Measurements from ENCODE around the gene EFEMP2.

EFEMP2 gene

GRCh38 chr11:65854852-65855837 is 17.5 kb downstream of the EFEMP2 start:
- no peak for DNase-seq (ENCODE audit: low spot score)
- no peak overlapping the region for H3K27ac ChIP-seq
- no peak for TF ChIP-seq CTCF (IDR thresholded peaks at IDR 0.05)
- H3K4me3 ChIP-seq = peak overlapping the region; percentile 2

DNA sequence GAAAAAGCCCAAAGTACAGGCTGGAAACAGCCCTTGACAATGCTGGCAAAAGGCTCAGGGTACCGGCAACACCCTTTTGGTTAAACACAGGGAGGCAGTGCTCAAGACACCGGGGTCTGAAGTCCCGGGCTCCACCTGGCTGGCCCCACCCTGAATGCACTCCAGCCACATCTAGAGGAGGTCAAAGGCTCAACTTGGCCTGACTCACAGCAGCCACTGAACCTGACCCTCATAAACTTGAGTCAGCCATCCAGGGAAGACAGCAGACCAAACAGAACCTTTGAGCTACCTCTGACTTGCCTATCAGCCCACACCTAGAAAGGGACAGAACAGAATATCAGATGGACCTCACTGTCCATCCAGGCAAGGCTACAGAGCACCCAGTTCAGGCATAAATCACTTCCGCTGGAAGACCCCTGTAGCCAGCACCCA is 18.4 kb downstream of the EFEMP2 start:
- Histone ChIP-seq H3K27ac (no peak overlapping the region), H3K4me3 (no peak overlapping the region)
- TF ChIP-seq CTCF (IDR thresholded peaks at IDR 0.05) = no peak
- DNase-seq (ENCODE audit: low spot score) = no peak

GRCh38 chr11:65853246-65853979 is 19.2 kb downstream of the EFEMP2 start:
- DNase-seq (ENCODE audit: low spot score) = no peak
- no peak for TF ChIP-seq CTCF (IDR thresholded peaks at IDR 0.05)
- Histone ChIP-seq H3K27ac (no peak overlapping the region), H3K4me3 (no peak overlapping the region)

DNA sequence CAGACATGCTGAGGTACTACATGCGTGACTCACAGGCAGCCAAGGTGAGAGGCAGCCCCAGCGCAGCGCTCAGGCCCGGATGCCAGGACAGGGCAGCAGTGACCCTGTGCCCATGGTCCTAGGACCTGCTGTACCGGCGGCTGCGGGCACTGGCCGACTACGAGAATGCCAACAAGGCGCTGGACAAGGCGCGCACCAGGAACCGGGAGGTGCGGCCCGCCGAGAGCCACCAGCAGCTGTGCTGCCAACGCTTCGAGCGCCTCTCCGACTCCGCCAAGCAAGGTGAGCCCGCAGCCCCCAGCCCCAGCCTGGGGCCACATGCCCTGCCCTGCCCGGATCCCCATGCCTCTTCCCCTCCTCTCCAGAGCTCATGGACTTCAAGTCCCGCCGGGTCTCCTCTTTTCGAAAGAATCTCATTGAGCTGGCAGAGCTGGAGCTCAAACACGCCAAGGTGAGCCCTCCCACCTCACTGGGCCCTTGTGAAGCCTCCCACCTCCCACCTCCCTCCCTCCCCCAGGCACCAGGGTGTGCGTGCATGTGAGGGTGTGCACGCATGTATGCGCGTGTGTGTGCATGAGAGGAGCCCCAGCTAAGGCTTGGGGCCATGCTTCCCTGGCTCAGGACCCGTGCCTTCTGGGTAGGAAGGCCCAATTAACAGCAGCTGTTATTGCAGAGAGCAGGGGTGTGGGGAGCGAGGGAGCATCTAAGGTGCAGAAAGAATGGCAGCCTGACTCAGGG is 19.9 kb downstream of the EFEMP2 start:
- DNase-seq (ENCODE audit: low spot score) = no peak
- no peak overlapping the region for H3K4me3 ChIP-seq
- no peak overlapping the region for H3K27ac ChIP-seq
- no peak for TF ChIP-seq CTCF (IDR thresholded peaks at IDR 0.05)

GRCh38 chr11:65851811-65852507 is 20.6 kb downstream of the EFEMP2 start:
- no peak overlapping the region for H3K27ac ChIP-seq
- no peak for TF ChIP-seq CTCF (IDR thresholded peaks at IDR 0.05)
- no peak overlapping the region for H3K4me3 ChIP-seq
- DNase-seq (ENCODE audit: low spot score) = no peak

DNA sequence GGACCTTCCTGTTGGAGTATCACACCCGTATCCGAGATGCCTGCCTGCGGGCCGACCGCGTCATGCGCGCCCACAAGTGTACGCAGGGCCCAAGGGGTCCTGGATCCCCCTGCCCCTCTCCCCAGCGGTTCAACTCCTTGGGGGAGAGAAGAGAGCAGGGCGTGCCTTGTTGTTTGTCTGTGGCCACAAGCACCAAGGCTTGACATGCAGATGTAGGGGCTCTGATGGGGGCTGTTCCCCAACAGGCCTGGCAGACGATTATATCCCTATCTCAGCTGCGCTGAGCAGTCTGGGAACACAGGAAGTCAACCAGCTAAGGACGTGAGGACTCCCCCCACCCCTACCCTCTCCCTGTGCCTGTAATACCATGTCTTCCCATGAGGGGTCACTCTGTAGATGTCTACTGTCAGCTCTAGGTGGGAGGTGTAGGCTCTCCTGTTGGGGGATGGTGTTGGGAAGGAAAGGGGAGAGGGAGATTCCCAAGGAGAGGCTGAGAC is 21.5 kb downstream of the EFEMP2 start:
- no peak for DNase-seq (ENCODE audit: low spot score)
- Histone ChIP-seq H3K4me3 (no peak overlapping the region), H3K27ac (no peak overlapping the region)
- no peak for TF ChIP-seq CTCF (IDR thresholded peaks at IDR 0.05)

Measured in coronary artery (tissue), 2 donors.